Right lobe of liver (tissue), 4 donors: ENCODE data around the gene CTDSPL.

Source experiments
- POLR2A ChIP-seq: fragments of 450-650 bp; IDR thresholded peaks from one replicate; pipeline ENCODE4 v1.6.1; 2017; ENCODE audit warnings: antibody characterized with exemption, mild to moderate bottlenecking
- TF ChIP-seq, protein P1 (sequence below), 4 donors: fragments of 200-600 bp in 3 of 4; fragments of 450-650 bp in 1 of 4; IDR thresholded peaks; one replicate each; pipeline versions ENCODE4 v1.5.1 to v1.8.0; 2016 to 2022; ENCODE audit warnings: antibody characterized with exemption in 4 of 4, mild to moderate bottlenecking in 2 of 4
- donor health status: DM: no; HTN: no; CAD: no.
- donor health status: DM: no; HTN: no; CAD: no.
- donor health status: DM: no; HTN: yes; CAD: no.

- TF ChIP-seq, protein P1, sequence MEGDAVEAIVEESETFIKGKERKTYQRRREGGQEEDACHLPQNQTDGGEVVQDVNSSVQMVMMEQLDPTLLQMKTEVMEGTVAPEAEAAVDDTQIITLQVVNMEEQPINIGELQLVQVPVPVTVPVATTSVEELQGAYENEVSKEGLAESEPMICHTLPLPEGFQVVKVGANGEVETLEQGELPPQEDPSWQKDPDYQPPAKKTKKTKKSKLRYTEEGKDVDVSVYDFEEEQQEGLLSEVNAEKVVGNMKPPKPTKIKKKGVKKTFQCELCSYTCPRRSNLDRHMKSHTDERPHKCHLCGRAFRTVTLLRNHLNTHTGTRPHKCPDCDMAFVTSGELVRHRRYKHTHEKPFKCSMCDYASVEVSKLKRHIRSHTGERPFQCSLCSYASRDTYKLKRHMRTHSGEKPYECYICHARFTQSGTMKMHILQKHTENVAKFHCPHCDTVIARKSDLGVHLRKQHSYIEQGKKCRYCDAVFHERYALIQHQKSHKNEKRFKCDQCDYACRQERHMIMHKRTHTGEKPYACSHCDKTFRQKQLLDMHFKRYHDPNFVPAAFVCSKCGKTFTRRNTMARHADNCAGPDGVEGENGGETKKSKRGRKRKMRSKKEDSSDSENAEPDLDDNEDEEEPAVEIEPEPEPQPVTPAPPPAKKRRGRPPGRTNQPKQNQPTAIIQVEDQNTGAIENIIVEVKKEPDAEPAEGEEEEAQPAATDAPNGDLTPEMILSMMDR (IDR thresholded peaks at IDR 0.05): peak; percentile 69 to 87 (median 72)
- no peak for TF ChIP-seq POLR2A
Observed at GRCh38 chr3:38003371-38003816, 141.7 kb downstream of the CTDSPL start.
